Activated CD4-positive, alpha-beta T cell treated with anti-CD3 and anti-CD28 coated beads for 48 hours (primary cell): ENCODE data around the gene CFAP58.
A peak's percentile ranks its signal among the peaks of the same experiment; 100 is the strongest.

ENCODE experiments used
- DNase-seq: peaks from one replicate; pipeline ENCODE4 v3.0.0-alpha.2; 2020

The CFAP58 gene, protein sequence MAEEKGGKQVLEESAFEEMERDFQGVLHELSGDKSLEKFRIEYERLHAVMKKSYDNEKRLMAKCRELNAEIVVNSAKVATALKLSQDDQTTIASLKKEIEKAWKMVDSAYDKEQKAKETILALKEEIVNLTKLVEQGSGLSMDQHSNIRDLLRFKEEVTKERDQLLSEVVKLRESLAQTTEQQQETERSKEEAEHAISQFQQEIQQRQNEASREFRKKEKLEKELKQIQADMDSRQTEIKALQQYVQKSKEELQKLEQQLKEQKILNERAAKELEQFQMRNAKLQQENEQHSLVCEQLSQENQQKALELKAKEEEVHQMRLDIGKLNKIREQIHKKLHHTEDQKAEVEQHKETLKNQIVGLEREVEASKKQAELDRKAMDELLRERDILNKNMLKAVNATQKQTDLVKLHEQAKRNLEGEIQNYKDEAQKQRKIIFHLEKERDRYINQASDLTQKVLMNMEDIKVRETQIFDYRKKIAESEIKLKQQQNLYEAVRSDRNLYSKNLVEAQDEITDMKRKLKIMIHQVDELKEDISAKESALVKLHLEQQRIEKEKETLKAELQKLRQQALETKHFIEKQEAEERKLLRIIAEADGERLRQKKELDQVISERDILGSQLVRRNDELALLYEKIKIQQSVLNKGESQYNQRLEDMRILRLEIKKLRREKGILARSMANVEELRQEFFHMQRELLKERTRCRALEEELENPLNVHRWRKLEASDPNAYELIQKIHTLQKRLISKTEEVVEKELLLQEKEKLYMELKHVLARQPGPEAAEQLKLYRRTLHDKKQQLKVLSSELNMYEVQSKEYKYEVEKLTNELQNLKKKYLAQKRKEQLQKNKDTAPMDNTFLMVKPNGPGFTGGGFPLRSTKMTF

GRCh38 chr10:104353325-104354048, at the start of gene CFAP58:
TSS of gene CFAP58 (plus strand) at chr10:104353833. CDS start at chr10:104353898, 65 bp downstream.
- DNase-seq: peak; percentile 93

- DNase-seq: no peak
Observed at GRCh38 chr10:104304356-104304745, 49.3 kb upstream of the CFAP58 start.

GRCh38 chr10:104304927-104305326, 48.7 kb upstream of the CFAP58 start:
- no peak for DNase-seq

DNA sequence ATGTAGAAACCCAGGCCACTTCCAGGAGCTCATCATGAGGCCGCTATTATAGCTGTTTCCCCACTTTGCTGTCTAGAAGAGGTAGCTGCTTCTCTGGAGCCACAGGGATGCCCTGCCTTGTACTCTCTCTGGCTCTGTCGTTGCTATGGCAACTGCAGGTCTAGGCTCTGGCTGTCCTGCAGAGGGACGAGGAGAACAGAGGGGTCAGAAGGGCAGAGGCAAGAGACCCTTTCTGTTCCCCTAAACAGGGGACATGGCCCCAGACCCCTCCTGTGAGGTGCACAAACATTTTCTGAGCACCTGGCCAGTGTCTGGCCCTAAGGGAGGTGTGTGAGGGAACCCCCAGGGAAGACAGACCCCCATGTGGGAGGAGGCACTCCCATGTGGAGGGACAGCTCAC, 46.7 kb upstream of the CFAP58 start:
- DNase-seq: no peak

DNA sequence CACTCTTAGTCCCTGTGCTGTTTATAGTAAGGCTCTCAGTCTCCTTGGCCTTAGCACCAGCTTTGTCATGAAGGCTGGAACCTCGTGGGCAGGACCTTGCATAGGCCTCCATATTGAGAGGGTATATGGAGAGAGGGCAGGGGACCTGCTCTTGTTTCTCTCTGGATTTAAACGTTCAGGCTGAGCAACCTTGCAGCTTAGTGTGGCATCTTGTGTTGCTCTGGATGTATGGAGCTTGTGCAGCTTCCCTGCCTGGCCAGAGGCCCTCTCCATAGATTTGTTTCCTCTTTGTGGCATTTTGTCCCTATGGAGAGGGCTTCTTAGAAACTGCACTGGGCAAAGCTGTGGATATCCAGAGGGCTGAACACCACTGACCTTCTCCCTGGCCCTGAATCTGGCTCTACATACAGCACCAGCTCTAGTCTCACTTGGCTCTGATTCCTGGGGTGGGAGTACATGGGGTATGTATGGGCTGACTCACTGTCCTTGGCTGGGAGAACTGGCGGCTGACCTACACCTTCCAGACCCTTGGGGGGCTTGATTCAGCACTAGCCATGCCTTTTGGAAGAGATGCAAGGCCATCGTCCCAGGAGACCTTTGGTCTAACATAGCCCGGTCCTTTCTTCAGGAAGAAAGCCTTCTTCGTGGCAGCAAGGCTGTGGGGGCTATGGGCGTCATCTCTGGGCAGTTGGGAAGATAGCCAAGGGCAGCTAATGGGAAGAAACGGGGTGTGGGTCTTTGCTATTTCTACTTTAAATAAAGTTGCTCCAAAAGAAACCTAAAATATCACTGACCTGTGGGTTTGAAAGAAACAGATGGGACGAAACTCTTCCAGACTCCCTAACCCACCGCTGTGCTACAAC, 45.8 kb upstream of the CFAP58 start:
- DNase-seq: no peak

GRCh38 chr10:104308439-104308903, 45.2 kb upstream of the CFAP58 start:
- peak; percentile 46 for DNase-seq

DNA sequence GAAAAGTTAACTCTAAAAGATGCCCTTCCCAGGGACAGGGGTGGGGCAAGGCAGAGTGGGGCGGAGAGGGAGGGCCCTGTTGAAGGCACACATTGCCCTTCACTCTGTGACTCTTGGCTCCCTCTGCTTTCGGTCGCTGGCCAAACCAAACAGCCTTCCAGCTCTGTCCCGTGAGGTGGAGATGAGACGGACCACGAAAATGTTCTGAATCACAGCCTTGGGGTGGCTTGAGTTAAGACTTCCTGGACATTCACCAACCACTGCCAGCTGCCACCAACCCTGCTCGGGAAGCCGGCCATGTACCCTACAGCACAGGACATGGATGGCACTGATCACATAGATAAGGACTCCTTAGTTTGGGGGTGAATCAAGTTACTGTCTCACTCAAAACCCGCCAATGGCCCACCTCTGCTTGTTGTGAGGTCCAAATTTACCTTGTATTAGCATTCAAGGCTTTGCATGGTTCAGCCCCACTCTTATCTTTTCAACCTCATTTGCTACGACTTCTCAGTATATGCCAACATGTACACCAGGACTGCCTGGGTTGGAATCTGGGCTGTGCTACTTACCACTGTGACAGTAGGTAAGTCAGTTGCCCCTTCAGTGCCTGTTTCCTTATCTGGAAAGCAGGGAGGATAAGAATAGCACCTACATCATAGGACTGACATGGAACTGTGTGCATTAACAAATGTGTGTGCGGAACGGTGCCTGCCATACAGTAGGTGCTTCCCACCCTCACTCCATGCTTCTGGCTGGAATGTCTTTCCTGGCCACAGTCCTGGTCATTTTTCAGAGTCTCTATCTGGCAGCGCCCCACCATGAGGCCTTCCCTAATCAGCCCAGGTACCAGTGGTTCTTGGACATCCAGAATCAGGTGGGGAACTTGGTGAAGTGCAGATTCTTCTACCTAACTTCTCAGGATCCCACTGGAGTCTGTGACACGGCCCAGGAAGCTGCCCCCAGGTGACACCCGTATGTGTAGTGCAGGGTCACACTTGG, 43.4 kb upstream of the CFAP58 start:
- DNase-seq: no peak

GRCh38 chr10:104311184-104311720, 42.4 kb upstream of the CFAP58 start:
- DNase-seq: no peak

DNA sequence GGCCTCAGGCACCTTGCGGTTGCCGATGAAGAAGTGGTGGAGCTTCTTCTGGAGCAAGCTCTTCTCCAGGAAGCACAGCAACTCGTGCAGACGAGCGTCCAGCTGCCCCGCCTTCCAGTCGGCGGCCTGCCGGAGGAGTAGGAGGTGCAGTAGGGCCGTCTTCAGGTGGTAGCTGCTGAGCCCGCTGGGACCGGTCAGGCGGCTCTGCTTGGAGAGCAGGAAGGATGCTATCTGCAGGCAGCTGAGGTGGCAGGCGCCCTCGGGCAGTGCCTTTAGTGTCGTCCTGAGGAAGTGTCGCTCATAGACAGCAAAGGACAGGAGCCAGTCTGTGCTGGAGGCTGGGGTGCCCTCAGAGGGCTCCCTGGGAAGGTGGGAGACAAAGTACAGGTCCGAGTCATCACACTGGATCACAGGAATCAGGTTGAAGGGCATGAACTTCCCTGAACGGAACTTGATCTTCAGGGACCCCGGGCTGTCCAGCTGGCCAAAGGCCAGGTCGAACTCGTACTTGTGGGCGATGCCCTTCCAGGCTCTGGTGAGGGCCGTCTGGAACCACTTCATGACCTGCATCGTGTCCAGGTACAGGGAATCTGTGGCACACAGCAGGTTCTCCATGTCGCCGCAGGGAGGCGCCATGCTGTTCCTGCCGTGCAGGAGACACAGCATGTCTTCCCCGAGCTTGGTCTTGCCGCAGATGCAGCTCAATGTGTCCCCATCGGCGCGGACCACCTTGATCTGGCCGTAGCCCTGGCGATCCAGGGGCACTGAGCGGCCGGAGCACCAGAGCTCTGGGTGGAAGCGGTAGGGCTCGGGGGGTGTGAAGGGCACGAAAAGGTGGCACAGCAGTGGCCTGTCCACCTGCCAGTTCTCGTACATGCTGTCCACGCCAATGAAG, 38.8 kb upstream of the CFAP58 start:
- DNase-seq: no peak

DNA sequence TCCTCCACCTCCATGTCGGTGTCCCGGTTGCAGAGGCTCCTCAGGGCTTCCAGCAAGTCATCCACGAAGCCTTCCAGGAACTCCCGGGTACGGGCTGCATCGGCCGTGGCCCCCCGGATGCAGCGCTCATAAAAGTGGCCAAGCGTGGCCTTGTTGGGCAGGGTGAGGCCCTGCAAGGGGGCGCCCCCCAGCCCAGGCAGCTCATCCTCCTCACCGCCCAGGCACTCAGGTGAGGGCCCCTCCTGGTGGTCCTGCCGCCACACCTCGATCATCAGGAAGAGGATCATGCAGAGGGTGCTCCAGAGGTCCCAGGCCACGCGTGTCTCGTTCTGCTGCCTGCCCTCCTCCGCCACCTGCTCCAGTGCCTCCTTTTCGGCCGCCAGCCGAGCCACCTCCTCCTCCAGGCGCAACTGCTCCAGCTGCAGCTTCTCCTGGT, 38.1 kb upstream of the CFAP58 start:
- DNase-seq: no peak

DNA sequence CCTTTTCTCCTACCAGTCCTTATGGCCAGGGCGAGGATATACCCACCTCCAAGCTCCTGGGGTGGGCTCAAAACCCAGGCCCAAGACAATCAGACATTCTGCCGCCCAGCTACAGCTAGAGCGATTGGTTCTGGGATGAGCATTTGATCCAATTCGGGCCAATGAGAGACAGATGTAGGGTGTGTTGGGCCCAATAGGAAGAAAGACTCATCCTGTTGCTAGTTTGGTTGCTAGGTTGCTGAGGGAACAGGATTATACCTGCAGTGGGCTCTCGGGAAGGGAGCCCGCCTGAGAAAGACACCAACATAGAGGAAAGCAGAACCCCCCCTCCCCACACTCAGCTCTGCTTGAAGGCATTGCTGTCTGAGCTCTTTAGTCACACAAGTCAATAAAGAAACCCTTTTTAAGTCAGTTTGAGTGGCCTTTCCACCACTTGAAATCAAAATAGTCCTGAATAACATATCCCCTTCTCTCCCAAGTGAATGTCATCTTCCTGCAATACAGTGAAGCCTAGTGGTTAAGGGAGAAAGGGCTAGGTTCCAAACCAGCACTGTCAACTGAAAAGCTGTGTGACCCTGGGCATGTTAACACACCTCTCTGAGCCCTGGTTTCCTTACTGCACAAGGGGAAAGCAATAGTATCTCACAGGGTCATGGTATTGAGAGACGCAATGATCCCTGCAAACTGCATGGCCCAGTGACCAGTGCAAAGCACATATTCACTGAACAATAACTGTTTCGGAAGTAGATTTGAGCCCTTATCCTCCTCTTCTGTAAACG, 37.1 kb upstream of the CFAP58 start:
- no peak for DNase-seq

GRCh38 chr10:104317269-104317710, 36.3 kb upstream of the CFAP58 start:
- no peak for DNase-seq

- DNase-seq: no peak
Observed at GRCh38 chr10:104317726-104318299, 35.8 kb upstream of the CFAP58 start.

DNA sequence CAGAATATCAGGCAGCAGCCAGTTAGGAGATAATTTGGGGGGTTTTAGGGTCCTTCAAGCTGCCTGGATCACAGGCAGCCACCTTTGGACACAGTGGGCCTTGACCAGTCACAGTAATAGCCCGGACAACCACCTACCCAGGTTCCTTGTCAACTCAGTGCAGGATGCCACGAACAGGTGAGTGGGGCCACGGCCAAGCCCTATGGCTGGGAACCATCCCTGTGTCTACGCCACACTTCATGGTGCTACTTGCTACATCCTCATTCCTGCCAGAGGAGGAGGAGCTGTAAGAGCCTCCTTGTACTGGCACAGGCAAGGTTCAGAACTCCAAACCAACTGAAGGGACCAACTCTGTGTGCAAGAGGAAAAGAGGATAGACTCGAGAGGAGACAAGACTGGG, 35.3 kb upstream of the CFAP58 start:
- no peak for DNase-seq

- no peak for DNase-seq
Observed at GRCh38 chr10:104318810-104319741, 34.6 kb upstream of the CFAP58 start.

GRCh38 chr10:104321226-104321625, 32.4 kb upstream of the CFAP58 start:
- DNase-seq: no peak
